GM12892 (cell line): ENCODE results near the gene FAM53A.

ENCODE experiments used
- POLR2AphosphoS5 ChIP-seq: IDR thresholded peaks from 2 replicates; pipeline ENCODE4 v1.6.1; 2011; ENCODE audit warnings: low read depth, low read length, control low read depth
- TAF1 ChIP-seq: IDR thresholded peaks from 2 replicates; pipeline ENCODE4 v1.6.1; 2011; ENCODE audit warnings: low read depth, mild to moderate bottlenecking, control low read depth, low read length, borderline replicate concordance

- no peak for TF ChIP-seq TAF1
- TF ChIP-seq POLR2AphosphoS5: no peak
Observed at GRCh38 chr4:1666391-1666790, 17.7 kb downstream of the FAM53A start.
